HepG2 (cell line): Measurements from ENCODE around the gene LRRC34. TPM values are rescaled to one million over a fixed set of nuclear protein-coding genes. Genes with fewer than 3 reads are reported as not detected.

ENCODE experiments used
- ATAC-seq: fragments of 200-7000 bp; cut with Tn5 transposase; 3 replicates; pipeline ENCODE4 v1.9.1; 2020; ENCODE audit warnings: mild to moderate bottlenecking, moderate library complexity
- BruUV-seq: library from RNA; stranded (reverse); fragments of 400-500 nt; replicated peaks from 2 replicates; lab custom pipeline; 2021; lab: Mats Ljungman, UMichigan
- CTCF ChIA-PET: fragments of 300-600 bp; formaldehyde crosslinking; extraction: SDS; loops from one replicate; lab custom pipeline; 2021; ENCODE audit warnings: low total read pairs, inconsistent platforms, low intra/inter-chr PET ratio; lab: Yijun Ruan, JAX
- POLR2A ChIA-PET: fragments of 350-600 bp; sonication (Branson Sonifier 250); formaldehyde crosslinking; loops from one replicate; lab custom pipeline; 2020; ENCODE audit warnings: antibody characterized with exemption, inconsistent platforms; lab: Yijun Ruan, JAX
- DNase-seq: peaks from one replicate; pipeline ENCODE4 v3.0.0-alpha.2; 2015; ENCODE audit warnings: low spot score
- FAIRE-seq: peaks from 3 replicates; lab custom pipeline; 2011; peaks lifted over from hg19 to GRCh38; lab: Jason Lieb, UNC
- H2AFZ ChIP-seq: one replicate; pipeline ENCODE4 v1.6.1; 2011; ENCODE audit warnings: low read length, inconsistent platforms
- H3K27ac ChIP-seq: fragments of 300-600 bp; 3 replicates; pipeline ENCODE4 v1.8.0; 2011; ENCODE audit warnings: mixed run types, mild to moderate bottlenecking, mixed read lengths, low read length, inconsistent platforms; ENCODE audit not compliant: insufficient read depth; ENCODE audit errors: extremely low read length
- H3K27me3 ChIP-seq, 2 experiments: fragments of 200-600 bp in 1 of 2; 2 replicates in 1 of 2; 3 replicates in 1 of 2; pipeline versions ENCODE4 v1.6.0 to v1.8.0; 2011; ENCODE audit warnings: low read length in 2 of 2, mild to moderate bottlenecking in 2 of 2, moderate library complexity in 2 of 2, inconsistent platforms in 1 of 2; ENCODE audit not compliant: insufficient read depth in 2 of 2, control insufficient read depth in 1 of 2
- H3K36me3 ChIP-seq, 2 experiments: fragments of 200-600 bp in 1 of 2; replicated peaks in 1 of 2; 2 replicates in 1 of 2; 3 replicates in 1 of 2; pipeline versions ENCODE4 v1.5.1 to v1.8.0; 2011; ENCODE audit warnings: low read length in 2 of 2, inconsistent platforms in 1 of 2; ENCODE audit not compliant: insufficient read depth in 2 of 2, control insufficient read depth in 1 of 2
- H3K4me1 ChIP-seq: 2 replicates; pipeline ENCODE4 v1.5.1; 2012; ENCODE audit warnings: low read length, inconsistent platforms; ENCODE audit not compliant: insufficient read depth
- H3K4me2 ChIP-seq: 2 replicates; pipeline ENCODE4 v1.6.0; 2011; ENCODE audit warnings: low read depth, low read length, inconsistent platforms
- H3K4me3 ChIP-seq, 3 experiments: fragments of 200-600 bp in 1 of 3; sonication (generic), shearing (Covaris generic) in 1 of 3; replicated peaks in 1 of 3; 2 replicates each; pipeline ENCODE4 v1.5.1; 2011 to 2016; ENCODE audit warnings: low read length in 3 of 3, inconsistent platforms in 2 of 3, low read depth in 2 of 3, mild to moderate bottlenecking in 2 of 3, control low read depth in 1 of 3, mixed read lengths in 1 of 3; ENCODE audit not compliant: insufficient read depth in 1 of 3
- H3K79me2 ChIP-seq: one replicate; pipeline ENCODE4 v1.6.1; 2011; ENCODE audit warnings: low read length, inconsistent platforms; ENCODE audit not compliant: insufficient read depth
- H3K9ac ChIP-seq: 2 replicates; pipeline ENCODE4 v1.6.0; 2011; ENCODE audit warnings: mild to moderate bottlenecking, low read depth, low read length, inconsistent platforms; ENCODE audit not compliant: insufficient read depth
- H3K9me3 ChIP-seq: 2 replicates; pipeline ENCODE4 v1.5.1; 2012; ENCODE audit warnings: mild to moderate bottlenecking, low read length
- H4K20me1 ChIP-seq: 2 replicates; pipeline ENCODE4 v1.6.0; 2011; ENCODE audit warnings: inconsistent platforms, mild to moderate bottlenecking, low read length, moderate library complexity; ENCODE audit not compliant: insufficient read depth
- ATF1 ChIP-seq: IDR thresholded peaks from 2 replicates; pipeline ENCODE4 v1.6.1; 2016; ENCODE audit warnings: mild to moderate bottlenecking, control low read depth
- CHCHD3 ChIP-seq: sonication (generic); formaldehyde crosslinking; IDR thresholded peaks from 2 replicates; pipeline ENCODE4 v1.8.0; 2022; ENCODE audit warnings: mild to moderate bottlenecking, missing genetic modification reagents, moderate library complexity
- ESRRA ChIP-seq: sonication (generic); formaldehyde crosslinking; IDR thresholded peaks from 2 replicates; pipeline ENCODE4 v1.5.1; 2020; ENCODE audit warnings: mild to moderate bottlenecking, low read depth, missing genetic modification reagents
- MLLT10 ChIP-seq: sonication (generic); formaldehyde crosslinking; IDR thresholded peaks from 2 replicates; pipeline ENCODE4 v1.4.0; 2020; ENCODE audit warnings: missing genetic modification reagents
- MTF2 ChIP-seq: sonication (generic); formaldehyde crosslinking; IDR thresholded peaks from 2 replicates; pipeline ENCODE4 v1.5.0; 2020; ENCODE audit warnings: missing genetic modification reagents, borderline replicate concordance
- NFATC3 ChIP-seq: sonication (generic); formaldehyde crosslinking; IDR thresholded peaks from 2 replicates; pipeline ENCODE4 v1.5.1; 2020; ENCODE audit warnings: mild to moderate bottlenecking, missing genetic modification reagents
- RFXAP ChIP-seq: sonication (generic); formaldehyde crosslinking; IDR thresholded peaks from 2 replicates; pipeline ENCODE4 v1.4.0; 2020; ENCODE audit warnings: missing genetic modification reagents, borderline replicate concordance
- SIX1 ChIP-seq: sonication (generic); formaldehyde crosslinking; IDR thresholded peaks from 2 replicates; pipeline ENCODE4 v1.4.0; 2020; ENCODE audit warnings: missing genetic modification reagents, borderline replicate concordance
- SIX4 ChIP-seq: sonication (generic); formaldehyde crosslinking; IDR thresholded peaks from 2 replicates; pipeline ENCODE4 v1.4.0; 2020; ENCODE audit warnings: missing genetic modification reagents
- ZBTB46 ChIP-seq: sonication (generic); formaldehyde crosslinking; IDR thresholded peaks from 2 replicates; pipeline ENCODE4 v1.4.0; 2020; ENCODE audit warnings: mild to moderate bottlenecking, missing genetic modification reagents, borderline replicate concordance
- ZNF12 ChIP-seq: sonication (generic); formaldehyde crosslinking; IDR thresholded peaks from 2 replicates; pipeline ENCODE4 v1.5.0; 2020; ENCODE audit warnings: missing genetic modification reagents
- ZNF275 ChIP-seq: sonication (generic); formaldehyde crosslinking; IDR thresholded peaks from 2 replicates; pipeline ENCODE4 v1.8.0; 2022; ENCODE audit warnings: missing genetic modification reagents, mild to moderate bottlenecking, inconsistent platforms, borderline replicate concordance
- ZNF547 ChIP-seq: sonication (generic); formaldehyde crosslinking; IDR thresholded peaks from 2 replicates; pipeline ENCODE4 v1.5.1; 2020; ENCODE audit warnings: mild to moderate bottlenecking, missing genetic modification reagents
- ZNF891 ChIP-seq: sonication (generic); formaldehyde crosslinking; IDR thresholded peaks from 2 replicates; pipeline ENCODE4 v1.5.0; 2020; ENCODE audit warnings: mild to moderate bottlenecking, missing genetic modification reagents
- WGBS: methylation state at CpG from one replicate; pipeline ENCODE4 v1.1.6; 2017; ENCODE audit warnings: low lambda C conversion rate; 5-methylcytosine and 5-hydroxymethylcytosine counted together
- in situ Hi-C: cut with HindIII; loops from 2 replicates; pipeline ENCODE4 v1.10.0; 2017; ENCODE audit warnings: low pct_unique_long_range_greater_than_20kb; ENCODE audit not compliant: extremely low pct_ligation_motif_present
- intact Hi-C: fragments of 100-400 bp; cut with micrococcal nuclease; formaldehyde crosslinking; loops from one replicate; pipeline ENCODE4 v1.10.0; 2022; ENCODE audit not compliant: unreplicated experiment
- polyA plus RNA-seq, 8 experiments: library from polyadenylated mRNA; depleted of rRNA in 3 of 8; stranded (reverse) in 7 of 8; unstranded in 1 of 8; fragments of >200 nt; fragmentation: Illumina TruSeq in 4 of 8; extraction: Trizol in 4 of 8; gene quantifications; 2 replicates each; pipeline versions ENCODE4 v1.2.1 to v1.2.3, GENCODE V29; 2011 to 2016; ENCODE audit warnings: low read depth in 4 of 8, missing spikeins in 1 of 8, mixed read lengths in 1 of 8; ENCODE audit not compliant: insufficient read depth in 1 of 8
- total RNA-seq, 5 experiments: library from RNA; depleted of rRNA; stranded (reverse); fragments of >200 nt; fragmentation: Illumina TruSeq; extraction: Trizol; gene quantifications; 2 replicates each; pipeline ENCODE4 v1.2.3, GENCODE V29; 2016; ENCODE audit warnings: low read depth in 1 of 5
- TF ChIP-seq, protein P1 (sequence below): sonication (generic); formaldehyde crosslinking; IDR thresholded peaks from 2 replicates; pipeline ENCODE4 v1.4.0; 2020; ENCODE audit warnings: missing genetic modification reagents
- TF ChIP-seq, protein P2 (sequence below): sonication (generic); formaldehyde crosslinking; IDR thresholded peaks from 2 replicates; pipeline ENCODE4 v1.4.0; 2020; ENCODE audit warnings: mild to moderate bottlenecking, missing genetic modification reagents
- TF ChIP-seq, protein P3 (sequence below): sonication (generic); formaldehyde crosslinking; IDR thresholded peaks from 2 replicates; pipeline ENCODE4 v1.4.0; 2020; ENCODE audit warnings: low read depth, mild to moderate bottlenecking, missing genetic modification reagents
- TF ChIP-seq, protein P4 (sequence below): sonication (generic); formaldehyde crosslinking; IDR thresholded peaks from 2 replicates; pipeline ENCODE4 v1.5.0; 2020; ENCODE audit warnings: missing genetic modification reagents, mild to moderate bottlenecking, borderline replicate concordance

The LRRC34 gene
- total and polyA plus RNA-seq, 2 of the 13 experiments (the other 11 are each of a cell fraction or from before 2014, with no cell fraction given): not detected

DNA sequence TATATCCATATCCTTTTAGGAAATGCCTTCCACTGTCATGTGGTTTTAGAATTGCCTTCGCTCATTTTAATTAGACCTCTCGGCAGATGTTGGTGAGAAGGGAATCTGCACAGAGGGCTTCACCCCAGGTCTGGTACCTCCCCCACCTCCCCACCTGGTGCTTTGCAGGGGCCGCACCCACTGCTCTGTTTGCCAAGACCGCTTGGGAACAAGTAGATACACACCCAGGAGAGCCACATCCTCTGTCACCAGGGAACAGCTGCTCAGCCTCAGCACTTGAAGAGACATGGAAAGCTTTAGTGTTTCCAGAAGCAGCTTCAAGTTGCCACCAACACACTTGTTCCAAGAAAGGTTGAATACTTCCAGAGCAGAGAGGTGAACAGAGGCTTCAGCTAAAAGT lies 35.2 kb upstream of the LRRC34 start:
- Histone ChIP-seq H3K9me3 (no peaks in the 10 kb centered on the region), H3K9ac (no peak overlapping the region), H3K79me2 (no peaks in the 10 kb centered on the region), H3K36me3 (no peaks in the 10 kb centered on the region), H3K4me1 (no peaks in the 10 kb centered on the region), H3K27me3 (no peaks in the 10 kb centered on the region), H3K4me3 (no peak overlapping the region), H3K4me2 (no peak overlapping the region), H4K20me1 (no peaks in the 10 kb centered on the region), H2AFZ (no peak overlapping the region), H3K27ac (no peak overlapping the region)
- ATAC-seq (no peak), FAIRE-seq (no peak), DNase-seq (no peak)
- in situ Hi-C loops: no loop called here
- no TSS peak for BruUV-seq
- ChIA-PET CTCF (no interaction called here), POLR2A (no interaction called here)
- intact Hi-C loops: no loop called here
- TF ChIP-seq ESRRA (CRISPR knock-in tag): no peak
- no peak for TF ChIP-seq ZNF12 (CRISPR knock-in tag)
- TF ChIP-seq SIX1 (CRISPR knock-in tag): no peak
- TF ChIP-seq ZNF275: no peak
- TF ChIP-seq, protein P1, sequence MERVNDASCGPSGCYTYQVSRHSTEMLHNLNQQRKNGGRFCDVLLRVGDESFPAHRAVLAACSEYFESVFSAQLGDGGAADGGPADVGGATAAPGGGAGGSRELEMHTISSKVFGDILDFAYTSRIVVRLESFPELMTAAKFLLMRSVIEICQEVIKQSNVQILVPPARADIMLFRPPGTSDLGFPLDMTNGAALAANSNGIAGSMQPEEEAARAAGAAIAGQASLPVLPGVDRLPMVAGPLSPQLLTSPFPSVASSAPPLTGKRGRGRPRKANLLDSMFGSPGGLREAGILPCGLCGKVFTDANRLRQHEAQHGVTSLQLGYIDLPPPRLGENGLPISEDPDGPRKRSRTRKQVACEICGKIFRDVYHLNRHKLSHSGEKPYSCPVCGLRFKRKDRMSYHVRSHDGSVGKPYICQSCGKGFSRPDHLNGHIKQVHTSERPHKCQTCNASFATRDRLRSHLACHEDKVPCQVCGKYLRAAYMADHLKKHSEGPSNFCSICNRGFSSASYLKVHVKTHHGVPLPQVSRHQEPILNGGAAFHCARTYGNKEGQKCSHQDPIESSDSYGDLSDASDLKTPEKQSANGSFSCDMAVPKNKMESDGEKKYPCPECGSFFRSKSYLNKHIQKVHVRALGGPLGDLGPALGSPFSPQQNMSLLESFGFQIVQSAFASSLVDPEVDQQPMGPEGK (CRISPR knock-in tag): no peak
- TF ChIP-seq SIX4: no peak
- TF ChIP-seq ATF1 (CRISPR knock-in tag): no peak
- TF ChIP-seq ZNF547 (CRISPR knock-in tag): no peak
- no peak for TF ChIP-seq ZBTB46 (CRISPR knock-in tag)
- TF ChIP-seq CHCHD3 (CRISPR knock-in tag): no peak
- TF ChIP-seq MTF2 (CRISPR knock-in tag): no peak
- TF ChIP-seq, protein P2, sequence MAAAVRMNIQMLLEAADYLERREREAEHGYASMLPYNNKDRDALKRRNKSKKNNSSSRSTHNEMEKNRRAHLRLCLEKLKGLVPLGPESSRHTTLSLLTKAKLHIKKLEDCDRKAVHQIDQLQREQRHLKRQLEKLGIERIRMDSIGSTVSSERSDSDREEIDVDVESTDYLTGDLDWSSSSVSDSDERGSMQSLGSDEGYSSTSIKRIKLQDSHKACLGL (CRISPR knock-in tag): no peak
- no peak for TF ChIP-seq RFXAP
- TF ChIP-seq, protein P3, sequence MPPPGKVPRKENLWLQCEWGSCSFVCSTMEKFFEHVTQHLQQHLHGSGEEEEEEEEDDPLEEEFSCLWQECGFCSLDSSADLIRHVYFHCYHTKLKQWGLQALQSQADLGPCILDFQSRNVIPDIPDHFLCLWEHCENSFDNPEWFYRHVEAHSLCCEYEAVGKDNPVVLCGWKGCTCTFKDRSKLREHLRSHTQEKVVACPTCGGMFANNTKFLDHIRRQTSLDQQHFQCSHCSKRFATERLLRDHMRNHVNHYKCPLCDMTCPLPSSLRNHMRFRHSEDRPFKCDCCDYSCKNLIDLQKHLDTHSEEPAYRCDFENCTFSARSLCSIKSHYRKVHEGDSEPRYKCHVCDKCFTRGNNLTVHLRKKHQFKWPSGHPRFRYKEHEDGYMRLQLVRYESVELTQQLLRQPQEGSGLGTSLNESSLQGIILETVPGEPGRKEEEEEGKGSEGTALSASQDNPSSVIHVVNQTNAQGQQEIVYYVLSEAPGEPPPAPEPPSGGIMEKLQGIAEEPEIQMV (CRISPR knock-in tag): no peak
- TF ChIP-seq ZNF891 (CRISPR knock-in tag): no peak
- TF ChIP-seq NFATC3 (CRISPR knock-in tag): no peak
- TF ChIP-seq, protein P4, sequence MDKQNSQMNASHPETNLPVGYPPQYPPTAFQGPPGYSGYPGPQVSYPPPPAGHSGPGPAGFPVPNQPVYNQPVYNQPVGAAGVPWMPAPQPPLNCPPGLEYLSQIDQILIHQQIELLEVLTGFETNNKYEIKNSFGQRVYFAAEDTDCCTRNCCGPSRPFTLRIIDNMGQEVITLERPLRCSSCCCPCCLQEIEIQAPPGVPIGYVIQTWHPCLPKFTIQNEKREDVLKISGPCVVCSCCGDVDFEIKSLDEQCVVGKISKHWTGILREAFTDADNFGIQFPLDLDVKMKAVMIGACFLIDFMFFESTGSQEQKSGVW (CRISPR knock-in tag): no peak
- TF ChIP-seq MLLT10: no peak
- WGBS: 20% methylated on average over 4 of the region's 4 CpGs
